NOMO-1 treated with dmso at 0.1 percent for 144 hours (cell line): ENCODE measurements around the gene TNNT1.
"Not testable (repeated sequence)": the region's sequence is repeated elsewhere in the genome, so short reads cannot be mapped to it uniquely, and the experiment has no call there.

Source experiments
- DNase-seq: peaks from one replicate; lab custom pipeline; 2025; ENCODE audit not compliant: unreplicated experiment; lab: John Stamatoyannopoulos, UW

TNNT1 gene

GRCh38 chr19:55149078-55150003 is at the start of gene TNNT1:
Gene TNNT1, minus strand, starts transcription at chr19:55149206. Its CDS starts 2,049 bp downstream, at chr19:55147157.
- DNase-seq, result no peak

GRCh38 chr19:55198651-55199050 is 49.6 kb upstream of the TNNT1 start:
- DNase-seq, result no peak

- DNase-seq, result no peak
Observed at GRCh38 chr19:55197528-55197927, 48.5 kb upstream of the TNNT1 start.

GRCh38 chr19:55196803-55197202 is 47.8 kb upstream of the TNNT1 start:
- DNase-seq, result no peak

GRCh38 chr19:55193481-55193880 is 44.5 kb upstream of the TNNT1 start:
- DNase-seq, result no peak

- DNase-seq, result no peak
Observed at GRCh38 chr19:55189403-55189835, 40.4 kb upstream of the TNNT1 start.

GRCh38 chr19:55188625-55189024 is 39.6 kb upstream of the TNNT1 start:
- no peak for DNase-seq

- DNase-seq, result no peak
Observed at GRCh38 chr19:55186080-55186479, 37.1 kb upstream of the TNNT1 start.

- no peak for DNase-seq
Observed at GRCh38 chr19:55181740-55182139, 32.7 kb upstream of the TNNT1 start.

- no peak for DNase-seq
Observed at GRCh38 chr19:55179606-55180484, 30.8 kb upstream of the TNNT1 start, which contains the start of gene SYT5. Gene SYT5, minus strand, starts transcription at chr19:55180289. Its CDS starts 1,248 bp downstream, at chr19:55179041.

- DNase-seq, result no peak
Observed at GRCh38 chr19:55178781-55179599, 30.0 kb upstream of the TNNT1 start.

GRCh38 chr19:55176076-55176475 is 27.1 kb upstream of the TNNT1 start:
- no peak for DNase-seq

GRCh38 chr19:55175117-55175867 is 26.3 kb upstream of the TNNT1 start:
- no peak for DNase-seq

- no peak for DNase-seq
Observed at GRCh38 chr19:55174425-55175116, 25.6 kb upstream of the TNNT1 start.

- no peak for DNase-seq
Observed at GRCh38 chr19:55173714-55174409, 24.9 kb upstream of the TNNT1 start.

- DNase-seq, result no peak
Observed at GRCh38 chr19:55173186-55173713, 24.2 kb upstream of the TNNT1 start.

- no peak for DNase-seq
Observed at GRCh38 chr19:55172741-55173140, 23.7 kb upstream of the TNNT1 start.

- not testable (repeated sequence) for DNase-seq
Observed at GRCh38 chr19:55172318-55172717, 23.3 kb upstream of the TNNT1 start.

GRCh38 chr19:55171440-55171839 is 22.4 kb upstream of the TNNT1 start:
- no peak for DNase-seq
